NCI-H2029 treated with DMSO at 0.1 percent for 48 hours (cell line): ENCODE results near the gene NUP62CL.
A peak's percentile ranks its signal among the peaks of the same experiment; 100 is the strongest.

Source experiments
- DNase-seq: peaks from one replicate; lab custom pipeline; 2025; lab: John Stamatoyannopoulos, UW

The NUP62CL gene

GRCh38 chrX:107146670-107147069 is 59.6 kb downstream of the NUP62CL start:
- no peak for DNase-seq

DNA sequence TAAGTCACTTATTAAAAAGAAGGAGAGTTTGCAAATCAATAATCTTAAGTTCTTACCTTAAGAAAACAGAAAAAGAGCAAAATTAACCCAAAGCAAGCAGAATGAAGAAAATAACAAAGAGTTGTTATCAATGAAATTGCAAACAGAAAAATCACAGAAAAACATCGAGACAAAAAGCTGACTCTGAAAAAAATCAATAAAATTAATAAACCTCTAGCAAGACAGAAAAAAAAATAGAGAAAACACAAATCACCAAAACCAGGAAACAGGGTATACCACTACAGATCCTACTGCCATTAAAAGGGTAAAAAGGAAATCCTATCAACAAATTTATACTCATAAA is 70.3 kb downstream of the NUP62CL start:
- DNase-seq: no peak

DNA sequence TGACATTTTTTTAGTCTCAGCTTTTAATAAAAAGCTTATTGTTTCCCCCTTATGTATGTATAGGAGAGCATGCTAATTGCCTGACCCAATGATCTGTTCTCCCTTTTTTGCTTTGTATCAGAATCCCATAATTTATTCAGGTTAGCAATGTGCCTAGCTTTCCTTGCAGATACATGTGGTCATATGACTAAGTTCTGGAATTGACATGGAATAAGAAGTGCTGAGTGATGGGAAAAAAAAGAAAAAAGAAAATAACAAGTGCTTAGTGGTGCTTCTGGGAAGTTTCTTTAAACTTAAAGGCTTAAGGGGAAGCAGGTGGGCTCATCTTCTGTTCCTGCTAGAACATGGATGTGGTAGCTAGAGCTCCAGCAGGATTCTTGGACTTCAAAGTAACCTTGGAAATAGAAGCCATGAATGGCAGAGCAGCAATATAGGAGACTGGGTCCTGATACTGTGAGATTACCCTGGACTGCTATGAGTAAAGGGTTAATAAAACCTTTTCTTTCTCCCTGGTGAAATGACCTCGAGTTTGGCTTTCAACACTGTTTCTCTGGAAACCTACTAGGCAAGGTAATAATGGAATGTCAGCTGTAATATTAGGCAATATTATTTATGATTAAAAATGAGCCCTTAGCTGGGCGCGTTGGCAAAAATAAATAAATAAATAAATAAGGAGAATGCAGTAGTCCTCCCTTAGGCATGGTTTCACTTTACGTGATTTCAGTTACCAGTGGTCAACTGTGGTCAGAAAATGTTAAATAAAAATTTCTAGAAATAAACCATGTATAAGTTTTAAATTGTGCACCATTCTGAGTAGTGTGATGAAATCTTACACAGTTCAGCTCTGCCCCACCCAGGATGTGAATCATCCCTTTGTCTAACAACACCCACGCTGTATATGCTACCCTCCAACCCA is 70.9 kb downstream of the NUP62CL start:
- no peak for DNase-seq

DNA sequence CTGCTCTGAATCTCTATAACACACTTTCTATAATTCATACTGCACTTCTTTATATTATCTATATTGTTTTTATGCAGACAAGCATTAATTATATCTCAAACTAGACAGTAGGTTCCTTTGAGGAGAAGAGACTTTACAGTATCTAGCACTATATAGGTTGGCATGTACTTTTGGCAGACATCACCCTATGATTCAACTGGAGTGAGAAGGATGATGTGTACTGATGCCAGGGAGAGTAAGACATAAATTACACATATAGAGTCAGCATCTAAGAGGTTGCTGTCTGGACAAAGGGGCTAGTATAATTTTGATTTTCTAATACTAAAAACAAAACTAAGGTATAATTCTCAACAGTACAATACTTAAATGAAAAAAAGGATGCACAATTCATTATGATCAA is 82.5 kb downstream of the NUP62CL start:
- no peak for DNase-seq

DNA sequence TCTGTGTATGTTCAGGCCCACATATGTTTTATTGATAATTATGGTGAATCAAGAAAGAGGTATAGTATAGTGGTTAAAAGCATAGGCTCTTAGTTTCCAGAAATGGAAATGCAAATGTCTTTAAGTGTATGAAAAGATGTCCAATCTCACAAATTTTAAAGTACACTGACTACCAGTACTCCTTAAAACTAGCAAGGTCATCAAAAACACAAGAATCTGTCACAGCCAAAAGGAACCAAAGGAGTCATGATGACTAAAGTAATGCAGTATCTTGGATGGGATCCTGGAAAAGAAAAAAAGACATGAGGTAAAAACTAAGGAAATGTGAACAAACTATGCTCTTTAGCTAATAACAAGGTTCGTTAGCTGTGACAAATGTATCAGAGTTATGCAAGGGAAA is 87.0 kb downstream of the NUP62CL start:
- no peak for DNase-seq

DNA sequence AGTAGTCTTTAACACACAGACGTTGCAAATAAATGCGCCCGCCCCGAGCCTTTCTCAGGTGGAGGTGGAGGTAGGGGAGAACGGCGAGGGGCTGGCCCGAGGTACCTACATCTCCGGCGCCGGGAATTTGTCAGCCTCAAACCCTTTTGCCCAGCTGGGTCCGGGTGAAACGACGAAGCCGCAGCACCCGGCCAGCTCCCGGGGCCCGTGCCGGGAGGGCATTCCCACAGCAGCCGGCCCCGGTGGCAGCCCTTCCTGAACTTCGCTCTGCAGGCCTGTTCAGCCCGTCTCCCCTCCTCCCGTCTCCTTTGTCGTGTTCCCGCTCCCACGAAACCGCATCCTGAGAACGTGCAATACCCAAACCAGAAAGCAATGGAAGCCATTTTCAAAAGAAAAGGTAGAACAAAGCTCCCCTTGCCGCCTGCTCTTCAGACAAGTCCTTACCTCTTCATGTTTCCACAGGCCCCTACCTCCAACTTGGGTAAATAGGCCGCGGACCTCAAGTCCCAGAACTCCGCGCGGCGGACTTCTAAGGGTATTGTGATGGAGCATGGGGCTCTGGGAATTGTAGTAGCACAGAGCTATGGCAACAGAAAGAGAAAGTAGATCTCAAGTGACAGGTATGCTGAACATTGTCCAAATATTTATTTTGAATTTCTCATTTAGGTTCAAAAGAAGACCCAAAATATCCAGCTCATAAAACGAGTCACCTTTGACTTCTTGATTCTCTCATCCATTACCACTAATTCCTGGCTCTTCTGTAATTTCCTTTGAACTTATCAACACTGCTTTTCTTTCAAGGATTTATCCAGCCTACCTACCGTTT is 87.7 kb downstream of the NUP62CL start, which contains the start of gene RBM41:
RBM41 (minus strand) TSS at position 501 of the 826 bp plus-strand sequence; CDS start at position 452, 49 bp downstream.
- peak; percentile 29 for DNase-seq

DNA sequence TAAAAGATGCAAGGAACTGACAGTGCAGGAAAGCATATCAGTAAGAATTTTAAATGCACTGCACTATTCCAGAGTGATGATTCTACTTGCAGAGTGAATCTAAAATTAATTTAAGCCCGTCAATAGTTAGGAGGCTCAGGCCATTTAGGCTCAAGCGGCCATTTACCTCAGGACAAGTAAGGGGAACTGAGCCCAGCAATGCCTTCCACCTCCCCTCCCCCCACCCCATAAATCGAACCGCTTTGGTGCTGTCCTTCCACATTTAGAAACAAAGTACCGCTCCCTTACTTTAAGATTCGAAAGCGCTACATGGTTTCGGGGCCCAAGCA is 88.3 kb downstream of the NUP62CL start:
- no peak for DNase-seq

DNA sequence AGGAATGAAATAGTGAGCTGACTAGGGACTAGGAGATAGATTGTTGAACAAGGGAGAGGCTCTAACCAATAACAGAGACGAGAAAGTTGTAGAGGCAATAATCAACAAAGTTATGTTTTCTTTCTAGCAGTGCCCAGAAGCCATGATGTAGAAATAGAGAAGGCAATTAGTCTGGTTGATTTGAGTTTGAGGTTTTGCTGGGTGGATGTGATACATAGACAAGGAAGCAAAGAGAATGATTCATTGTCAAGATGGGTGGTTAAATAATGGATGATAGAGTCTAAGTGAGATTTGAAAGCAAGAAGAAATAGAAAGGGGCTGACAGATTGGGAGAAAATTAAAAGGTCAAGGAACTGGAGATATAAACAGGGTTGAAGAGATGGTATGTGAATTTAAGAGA is 98.8 kb downstream of the NUP62CL start:
- DNase-seq: no peak

DNA sequence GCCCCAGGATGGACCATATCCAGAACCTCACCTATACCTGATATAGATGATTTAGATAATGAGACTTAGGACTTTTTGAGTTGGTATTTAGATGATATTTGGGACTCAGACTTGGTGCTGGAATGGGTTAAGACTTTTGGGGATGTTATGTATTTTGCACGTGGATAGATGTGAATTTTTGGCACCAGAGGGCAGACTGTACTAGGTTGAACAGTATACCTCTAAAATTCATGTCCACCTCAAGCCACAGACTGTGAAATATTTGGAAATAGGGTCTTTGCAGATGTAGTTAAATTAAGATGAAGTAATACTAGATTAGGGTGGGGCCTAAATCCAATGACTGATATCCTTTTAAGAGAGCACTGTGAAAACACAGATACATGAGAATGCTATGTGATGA is 103.3 kb downstream of the NUP62CL start:
- DNase-seq: no peak

- DNase-seq: no peak
Measured at GRCh38 chrX:107076158-107076557, 130.1 kb downstream of the NUP62CL start.
